Heart left ventricle (tissue), 13 donors: ENCODE measurements around the gene STX10.

Experiments used
- CTCF ChIP-seq, 12 donors: fragments of 200-600 bp; sonication (generic) in 4 of 12; IDR thresholded peaks; one replicate each; pipeline versions ENCODE4 v1.5.0 to v1.8.0; 2018 to 2022; ENCODE audit warnings: antibody characterized with exemption in 12 of 12, mild to moderate bottlenecking in 5 of 12
- POLR2A ChIP-seq, 2 donors: fragments of 450-650 bp; IDR thresholded peaks; one replicate each; pipeline ENCODE4 v1.6.1; 2017; ENCODE audit warnings: antibody characterized with exemption in 2 of 2, mild to moderate bottlenecking in 2 of 2, moderate library complexity in 2 of 2
- donor health status: ischemic (EF 13 %, LVEDD 7.1; RV severe dilation, severe dysfunction).
- donor health status: DM: no; HTN: yes; CAD: no.
- donor health status: DM: no; HTN: no; CAD: no.
- donor health status: ischemic (EF 25% LVEDD 6.9; RV normal size, moderate dysfunction).
- donor health status: ischemic (EF 25% LVEDD 5.7; RV mildly dilated, moderate dysfunction).
- donor health status: ischemic (EF 35%, LVEDD 5.7; RV mildly dilated, moderate dysfunction).
- donor health status: nonischemic (EF 11% LVEDD 7.7; RV severe dilation, severe dysfunction).
- donor health status: DM: yes; HTN: yes; CAD: no.
- donor health status: PGD.
- donor health status: ischemic (EF 29% LVEDD 5.4; RV normal size, mild dysfunction).
- donor health status: nonischemic (EF 23%, LVEDD 6.1; RV moderate dilation, normal function).

- TF ChIP-seq CTCF (IDR thresholded peaks at IDR 0.05) (no peak), POLR2A (IDR thresholded peaks at IDR 0.05) (no peak)
These were observed 11.3 kb downstream of the STX10 start for GRCh38 chr19:13138916-13139198.
